Measurements from ENCODE around the gene RAB6B. TPM values are rescaled to one million over a fixed set of nuclear protein-coding genes. Genes with fewer than 3 reads are reported as not detected.

Gene RAB6B
- total RNA-seq, 1 experiment from 2014 or later = 14.1 TPM

DNA sequence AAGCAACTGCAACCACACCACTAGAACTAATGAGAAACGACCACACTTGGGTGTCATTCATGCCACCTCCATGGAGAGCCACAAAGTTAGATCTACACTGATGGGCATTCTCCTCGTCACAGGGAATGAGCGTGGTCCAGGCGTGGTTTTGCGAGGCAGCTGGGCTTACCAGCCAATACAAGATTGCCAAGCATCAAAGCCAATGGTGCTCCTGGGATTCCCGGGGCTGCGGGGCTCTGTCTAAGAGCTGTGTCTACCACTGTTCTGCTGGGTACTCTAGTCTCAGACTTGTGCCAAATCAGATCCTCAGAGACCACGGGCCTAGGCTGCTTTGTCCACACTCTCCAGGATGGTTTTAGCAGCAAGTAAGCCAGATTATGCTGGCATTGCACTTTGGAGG lies 43.8 kb downstream of the RAB6B start:
- intact Hi-C loops (cut with micrococcal nuclease) = no loop called here
- BruUV-seq (replicated peaks) = no TSS peak
- no peak for ATAC-seq

DNA sequence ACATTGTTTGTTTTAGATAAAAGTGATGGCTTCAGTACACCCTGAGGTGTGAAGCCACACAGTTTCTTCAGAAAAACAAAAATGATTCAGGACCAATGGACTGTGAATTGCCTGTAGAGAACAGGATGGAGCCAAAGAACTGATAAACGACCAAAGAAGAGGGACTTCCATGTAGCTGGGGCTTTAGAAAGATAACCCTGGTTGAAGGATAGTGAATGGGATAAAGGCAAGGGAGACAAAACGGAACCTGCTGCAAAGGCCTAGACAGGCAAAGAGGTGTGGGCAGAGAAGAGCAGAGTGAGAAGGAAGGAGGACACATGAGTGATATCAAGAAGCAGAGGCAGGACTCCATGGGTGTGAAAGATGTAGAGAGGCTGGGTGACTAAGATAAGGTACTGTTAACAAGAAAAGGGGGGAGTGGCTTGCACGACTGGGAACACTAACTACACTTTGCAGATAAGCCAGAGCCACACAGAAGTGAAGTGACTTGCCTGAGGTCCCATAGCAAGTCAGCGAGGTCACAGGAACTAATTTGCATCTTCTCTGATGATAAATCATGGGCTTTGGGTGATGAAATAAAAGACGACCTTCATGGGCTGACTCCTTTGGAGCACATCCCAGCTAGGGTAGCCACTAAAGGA lies 44.3 kb downstream of the RAB6B start:
- H3K4me2 ChIP-seq (ENCODE audit: low read length) = no peak overlapping the region
- no peak overlapping the region for H3K27ac ChIP-seq (ENCODE audit: low read depth, low read length)
- no peaks in the 10 kb centered on the region for H4K20me1 ChIP-seq (ENCODE audit: insufficient read depth)
- no peaks in the 10 kb centered on the region for H3K4me1 ChIP-seq (ENCODE audit: control insufficient read depth in 1 of 2, insufficient read depth in 2 of 2, low read length in 2 of 2)
- H3K36me3 ChIP-seq (ENCODE audit: control insufficient read depth in 1 of 2, insufficient read depth in 2 of 2, low read length in 2 of 2) = no peaks in the 10 kb centered on the region
- no peaks in the 10 kb centered on the region for H3K9me2 ChIP-seq (ENCODE audit: insufficient read depth)
- ATAC-seq = no peak
- no peak overlapping the region for H3K9ac ChIP-seq (ENCODE audit: low read length)
- BruUV-seq (replicated peaks) = no TSS peak
- H3K4me3 ChIP-seq (replicated peaks in 1 of 2; ENCODE audit: low read depth in 1 of 2, low read length in 2 of 2) = no peak overlapping the region
- CTCF ChIA-PET = no interaction called here
- no peak for DNase-seq (ENCODE audit: low read depth, low spot score)
- intact Hi-C loops (cut with micrococcal nuclease) = no loop called here
- POLR2A ChIA-PET = no interaction called here
- H3K79me2 ChIP-seq (ENCODE audit: insufficient read depth, low read length) = no peaks in the 10 kb centered on the region
- no peak overlapping the region for H2AFZ ChIP-seq (ENCODE audit: low read depth, low read length, poor library complexity, severe bottlenecking)
- no peaks in the 10 kb centered on the region for H3K27me3 ChIP-seq (ENCODE audit: insufficient read depth, low read length)
- RAD21 ChIA-PET (ENCODE audit: low non-redundant PET in 1 of 2, low total read pairs in 2 of 2, uncharacterized antibody in 2 of 2, unreplicated experiment in 2 of 2) = no interaction called here
- no peaks in the 10 kb centered on the region for H3K9me3 ChIP-seq (ENCODE audit: control insufficient read depth in 1 of 2, insufficient read depth in 1 of 2, low read depth in 1 of 2, low read length in 2 of 2)
- no peak for TF ChIP-seq RAD21 (IDR thresholded peaks at IDR 0.05; ENCODE audit: low read depth)
- TF ChIP-seq POLR2AphosphoS5 (IDR thresholded peaks at IDR 0.05; ENCODE audit: low read depth, low read length) = no peak
- TF ChIP-seq SRF (IDR thresholded peaks at IDR 0.05; ENCODE audit: low read depth) = no peak
- TF ChIP-seq, protein P1, sequence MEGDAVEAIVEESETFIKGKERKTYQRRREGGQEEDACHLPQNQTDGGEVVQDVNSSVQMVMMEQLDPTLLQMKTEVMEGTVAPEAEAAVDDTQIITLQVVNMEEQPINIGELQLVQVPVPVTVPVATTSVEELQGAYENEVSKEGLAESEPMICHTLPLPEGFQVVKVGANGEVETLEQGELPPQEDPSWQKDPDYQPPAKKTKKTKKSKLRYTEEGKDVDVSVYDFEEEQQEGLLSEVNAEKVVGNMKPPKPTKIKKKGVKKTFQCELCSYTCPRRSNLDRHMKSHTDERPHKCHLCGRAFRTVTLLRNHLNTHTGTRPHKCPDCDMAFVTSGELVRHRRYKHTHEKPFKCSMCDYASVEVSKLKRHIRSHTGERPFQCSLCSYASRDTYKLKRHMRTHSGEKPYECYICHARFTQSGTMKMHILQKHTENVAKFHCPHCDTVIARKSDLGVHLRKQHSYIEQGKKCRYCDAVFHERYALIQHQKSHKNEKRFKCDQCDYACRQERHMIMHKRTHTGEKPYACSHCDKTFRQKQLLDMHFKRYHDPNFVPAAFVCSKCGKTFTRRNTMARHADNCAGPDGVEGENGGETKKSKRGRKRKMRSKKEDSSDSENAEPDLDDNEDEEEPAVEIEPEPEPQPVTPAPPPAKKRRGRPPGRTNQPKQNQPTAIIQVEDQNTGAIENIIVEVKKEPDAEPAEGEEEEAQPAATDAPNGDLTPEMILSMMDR (IDR thresholded peaks at IDR 0.05 in 2 of 3, conservative IDR thresholded peaks at IDR 0.05 in 1 of 3; ENCODE audit: borderline replicate concordance in 1 of 3, insufficient read depth in 1 of 3, low read depth in 2 of 3, low read length in 2 of 3) = no peak
- TF ChIP-seq SP1 (IDR thresholded peaks at IDR 0.05; ENCODE audit: low read depth) = no peak
- TF ChIP-seq, protein P2, sequence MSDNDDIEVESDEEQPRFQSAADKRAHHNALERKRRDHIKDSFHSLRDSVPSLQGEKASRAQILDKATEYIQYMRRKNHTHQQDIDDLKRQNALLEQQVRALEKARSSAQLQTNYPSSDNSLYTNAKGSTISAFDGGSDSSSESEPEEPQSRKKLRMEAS (IDR thresholded peaks at IDR 0.05) = no peak
- TF ChIP-seq CEBPB (IDR thresholded peaks at IDR 0.05; ENCODE audit: low read depth) = no peak
- no peak for TF ChIP-seq ELF1 (IDR thresholded peaks at IDR 0.05; ENCODE audit: borderline replicate concordance, low read depth)
- TF ChIP-seq, protein P3, sequence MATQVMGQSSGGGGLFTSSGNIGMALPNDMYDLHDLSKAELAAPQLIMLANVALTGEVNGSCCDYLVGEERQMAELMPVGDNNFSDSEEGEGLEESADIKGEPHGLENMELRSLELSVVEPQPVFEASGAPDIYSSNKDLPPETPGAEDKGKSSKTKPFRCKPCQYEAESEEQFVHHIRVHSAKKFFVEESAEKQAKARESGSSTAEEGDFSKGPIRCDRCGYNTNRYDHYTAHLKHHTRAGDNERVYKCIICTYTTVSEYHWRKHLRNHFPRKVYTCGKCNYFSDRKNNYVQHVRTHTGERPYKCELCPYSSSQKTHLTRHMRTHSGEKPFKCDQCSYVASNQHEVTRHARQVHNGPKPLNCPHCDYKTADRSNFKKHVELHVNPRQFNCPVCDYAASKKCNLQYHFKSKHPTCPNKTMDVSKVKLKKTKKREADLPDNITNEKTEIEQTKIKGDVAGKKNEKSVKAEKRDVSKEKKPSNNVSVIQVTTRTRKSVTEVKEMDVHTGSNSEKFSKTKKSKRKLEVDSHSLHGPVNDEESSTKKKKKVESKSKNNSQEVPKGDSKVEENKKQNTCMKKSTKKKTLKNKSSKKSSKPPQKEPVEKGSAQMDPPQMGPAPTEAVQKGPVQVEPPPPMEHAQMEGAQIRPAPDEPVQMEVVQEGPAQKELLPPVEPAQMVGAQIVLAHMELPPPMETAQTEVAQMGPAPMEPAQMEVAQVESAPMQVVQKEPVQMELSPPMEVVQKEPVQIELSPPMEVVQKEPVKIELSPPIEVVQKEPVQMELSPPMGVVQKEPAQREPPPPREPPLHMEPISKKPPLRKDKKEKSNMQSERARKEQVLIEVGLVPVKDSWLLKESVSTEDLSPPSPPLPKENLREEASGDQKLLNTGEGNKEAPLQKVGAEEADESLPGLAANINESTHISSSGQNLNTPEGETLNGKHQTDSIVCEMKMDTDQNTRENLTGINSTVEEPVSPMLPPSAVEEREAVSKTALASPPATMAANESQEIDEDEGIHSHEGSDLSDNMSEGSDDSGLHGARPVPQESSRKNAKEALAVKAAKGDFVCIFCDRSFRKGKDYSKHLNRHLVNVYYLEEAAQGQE (IDR thresholded peaks at IDR 0.05; ENCODE audit: low read depth) = no peak

More for the DNA sequence above, 43.8 kb downstream of the RAB6B start:
- Histone ChIP-seq H2AFZ (ENCODE audit: low read depth, low read length, poor library complexity, severe bottlenecking) (no peak overlapping the region), H3K79me2 (ENCODE audit: insufficient read depth, low read length) (no peaks in the 10 kb centered on the region), H3K9ac (ENCODE audit: low read length) (no peak overlapping the region), H3K9me3 (ENCODE audit: control insufficient read depth in 1 of 2, insufficient read depth in 1 of 2, low read depth in 1 of 2, low read length in 2 of 2) (no peaks in the 10 kb centered on the region), H3K4me3 (replicated peaks in 1 of 2; ENCODE audit: low read depth in 1 of 2, low read length in 2 of 2) (no peak overlapping the region), H4K20me1 (ENCODE audit: insufficient read depth) (no peaks in the 10 kb centered on the region), H3K27ac (ENCODE audit: low read depth, low read length) (no peak overlapping the region), H3K36me3 (ENCODE audit: control insufficient read depth in 1 of 2, insufficient read depth in 2 of 2, low read length in 2 of 2) (no peaks in the 10 kb centered on the region), H3K4me2 (ENCODE audit: low read length) (no peak overlapping the region), H3K27me3 (ENCODE audit: insufficient read depth, low read length) (no peaks in the 10 kb centered on the region), H3K9me2 (ENCODE audit: insufficient read depth) (no peaks in the 10 kb centered on the region), H3K4me1 (ENCODE audit: control insufficient read depth in 1 of 2, insufficient read depth in 2 of 2, low read length in 2 of 2) (no peaks in the 10 kb centered on the region)
- ChIA-PET POLR2A (no interaction called here), RAD21 (ENCODE audit: low non-redundant PET in 1 of 2, low total read pairs in 2 of 2, uncharacterized antibody in 2 of 2, unreplicated experiment in 2 of 2) (no interaction called here), CTCF (no interaction called here)
- TF ChIP-seq ZNF274 (IDR thresholded peaks at IDR 0.05; ENCODE audit: low read depth, low read length) = no peak
- TF ChIP-seq, protein P4, sequence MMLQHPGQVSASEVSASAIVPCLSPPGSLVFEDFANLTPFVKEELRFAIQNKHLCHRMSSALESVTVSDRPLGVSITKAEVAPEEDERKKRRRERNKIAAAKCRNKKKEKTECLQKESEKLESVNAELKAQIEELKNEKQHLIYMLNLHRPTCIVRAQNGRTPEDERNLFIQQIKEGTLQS (IDR thresholded peaks at IDR 0.05) = no peak
- no peak for TF ChIP-seq ELF1 (IDR thresholded peaks at IDR 0.05; ENCODE audit: borderline replicate concordance, low read depth)
- no peak for TF ChIP-seq SRF (IDR thresholded peaks at IDR 0.05; ENCODE audit: low read depth)
- no peak for TF ChIP-seq CBX3 (IDR thresholded peaks at IDR 0.05; ENCODE audit: low read depth)
- no peak for TF ChIP-seq RAD21 (IDR thresholded peaks at IDR 0.05; ENCODE audit: low read depth)
- no peak for TF ChIP-seq FOSL1 (IDR thresholded peaks at IDR 0.05; ENCODE audit: low read depth)
- TF ChIP-seq EZH2phosphoT487 (IDR thresholded peaks at IDR 0.05; ENCODE audit: borderline replicate concordance) = no peak
- TF ChIP-seq YY1 (IDR thresholded peaks at IDR 0.05; ENCODE audit: extremely low read depth, insufficient replicate concordance, low read depth, low read length) = no peak
- TF ChIP-seq SP1 (IDR thresholded peaks at IDR 0.05; ENCODE audit: low read depth) = no peak
- TF ChIP-seq CEBPB (IDR thresholded peaks at IDR 0.05; ENCODE audit: low read depth) = no peak
- no peak for TF ChIP-seq POLR2A (IDR thresholded peaks at IDR 0.05; ENCODE audit: borderline replicate concordance, extremely low read depth, insufficient read depth, insufficient read length)
- no peak for TF ChIP-seq ZFX (IDR thresholded peaks at IDR 0.05)
- TF ChIP-seq EGR1 (IDR thresholded peaks at IDR 0.05; ENCODE audit: low read depth) = no peak
- no peak for DNase-seq (ENCODE audit: low read depth, low spot score)

All from HCT116 (cell line).